ENCODE measurements around the gene FKBP5.

DNA sequence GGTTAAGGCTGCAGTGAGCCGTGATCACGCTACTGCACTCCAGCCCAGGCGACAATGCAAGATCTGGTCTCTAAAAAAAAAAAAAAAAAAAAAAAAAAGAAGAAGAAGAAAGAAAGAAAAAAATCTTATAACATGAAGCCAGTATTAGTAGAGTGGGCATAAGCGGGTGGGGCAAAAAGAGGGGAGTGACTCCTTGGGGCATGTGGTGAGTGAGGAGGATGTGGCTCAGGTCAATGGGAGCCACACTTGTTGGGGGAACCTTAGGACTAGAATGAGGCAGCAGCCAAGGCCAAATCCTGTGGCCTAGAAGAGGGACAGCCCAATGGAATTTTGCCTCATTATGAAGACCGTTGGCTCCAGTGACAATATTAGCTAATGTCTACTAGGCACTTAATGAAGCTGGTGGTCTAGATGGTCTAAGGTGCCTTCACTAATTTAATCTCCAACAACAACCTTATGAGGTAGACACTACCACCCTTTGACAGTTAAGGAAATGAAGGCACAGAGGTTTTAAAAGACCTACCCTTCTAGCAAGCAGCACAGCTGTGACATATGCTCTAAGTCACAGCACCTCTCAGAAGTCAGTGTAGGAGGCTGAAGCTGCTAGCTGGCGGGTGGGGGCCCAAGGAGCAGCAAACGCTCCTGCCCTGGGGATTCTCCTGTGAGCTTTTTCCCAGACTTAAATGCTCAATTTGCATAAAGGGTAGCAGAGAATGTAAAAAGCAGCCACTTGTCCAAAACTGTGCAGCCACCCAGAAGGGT, 24.5 kb upstream of the FKBP5 start:
- TF ChIP-seq CTCF (IDR thresholded peaks at IDR 0.05), result no peak
- TF ChIP-seq EP300 (IDR thresholded peaks at IDR 0.05), result no peak
- TF ChIP-seq POLR2AphosphoS5 (IDR thresholded peaks at IDR 0.05), result no peak
- no peak for TF ChIP-seq POLR2A (IDR thresholded peaks at IDR 0.05)
